ENCODE results near the gene CMTM4. TPM values are rescaled to one million over a fixed set of nuclear protein-coding genes. Genes with fewer than 3 reads are reported as not detected.

The CMTM4 gene
- total and polyA plus RNA-seq, 2 of the 8 experiments (the other 6 are each of a cell fraction or from before 2014, with no cell fraction given): 35.3 to 51.7 TPM

GRCh38 chr16:66634527-66635196 is 61.9 kb downstream of the CMTM4 start:
- H3K14ac ChIP-seq (ENCODE audit: insufficient read length): no peak overlapping the region
- no peak overlapping the region for H3K4ac ChIP-seq (replicated peaks; ENCODE audit: insufficient read length, low read depth, low read length)
- H2BK20ac ChIP-seq (ENCODE audit: low read length): no peak overlapping the region
- no peak overlapping the region for H3K56ac ChIP-seq (replicated peaks; ENCODE audit: insufficient read length, low read depth, low read length)
- H4K20me1 ChIP-seq (replicated peaks in 1 of 2; ENCODE audit: control insufficient read depth in 1 of 2, insufficient read depth in 2 of 2, low read length in 2 of 2): no peaks in the 10 kb centered on the region
- no peak overlapping the region for H4K91ac ChIP-seq (replicated peaks; ENCODE audit: insufficient read length, low read length)
- no peaks in the 10 kb centered on the region for H3K79me2 ChIP-seq (ENCODE audit: control insufficient read depth in 1 of 2, insufficient read depth in 2 of 2, low read length in 2 of 2)
- no peak for DNase-seq (ENCODE audit: low read depth in 1 of 2, low spot score in 2 of 2)
- H3K36me3 ChIP-seq (ENCODE audit: control insufficient read depth in 2 of 4, insufficient read depth in 4 of 4, low read length in 3 of 4): peaks cover 0 to 12% (median 0%) of the 10 kb centered on the region in 4 experiments; a peak in 1 of 8 replicates
- no peak overlapping the region for H3K18ac ChIP-seq (ENCODE audit: extremely low read depth, low read length)
- no peak overlapping the region for H3K27ac ChIP-seq (ENCODE audit: low read depth, low read length)
- no peak overlapping the region for H2BK120ac ChIP-seq (replicated peaks; ENCODE audit: low read depth, low read length)
- peaks cover 0 to 5% of the 10 kb centered on the region in 2 experiments; a peak in 1 of 4 replicates for H3K9me3 ChIP-seq (ENCODE audit: insufficient read depth in 2 of 2, low read depth in 1 of 2, low read length in 1 of 2)
- ChIA-PET POLR2A (ENCODE audit: partially characterized antibody) (no interaction called here), CTCF (ENCODE audit: partially characterized antibody) (interaction anchor here (1.0 to 4.4 kb wide), 6 partner anchors 13 to 26 kb away, joined by 4 to 18 read pairs (median 6); no protein-coding TSS in a partner anchor)
- no peak overlapping the region for H2BK15ac ChIP-seq (ENCODE audit: low read length)
- H2BK5ac ChIP-seq (ENCODE audit: low read depth, low read length): no peak overlapping the region
- no peak for FAIRE-seq
- H3K79me1 ChIP-seq (ENCODE audit: low read depth, low read length): no peaks in the 10 kb centered on the region
- H3K9ac ChIP-seq (replicated peaks in 1 of 4; ENCODE audit: extremely low read depth in 1 of 4, low read depth in 3 of 4, low read length in 3 of 4): no peak overlapping the region
- no peaks in the 10 kb centered on the region for H3K23me2 ChIP-seq (ENCODE audit: low read depth, low read length)
- no peaks in the 10 kb centered on the region for H3K27me3 ChIP-seq (replicated peaks in 1 of 4; ENCODE audit: control insufficient read depth in 3 of 4, extremely low read depth in 1 of 4, insufficient read depth in 3 of 4, low read length in 3 of 4)
- no peak overlapping the region for H2AFZ ChIP-seq (ENCODE audit: low read length)
- H2BK12ac ChIP-seq (ENCODE audit: low read depth, low read length): no peak overlapping the region
- H2AK5ac ChIP-seq (ENCODE audit: low read depth, low read length): no peak overlapping the region
- no peak overlapping the region for H4K8ac ChIP-seq (ENCODE audit: extremely low read depth, insufficient read depth, low read length)
- WGBS, 2 experiments (ENCODE audit: extremely low coverage in 1 of 2, insufficient coverage in 1 of 2, insufficient read length in 1 of 2, insufficient replicate concordance in 2 of 2, low coverage in 1 of 2, low lambda C conversion rate in 2 of 2, missing lambda C conversion rate in 1 of 2): 94% methylated on average over 4 of the region's 4 CpGs; no CpG with 5 or more reads in 1 of the 2 experiments
- H3K4me2 ChIP-seq (ENCODE audit: insufficient read depth in 1 of 2, low read depth in 2 of 2, low read length in 2 of 2): no peak overlapping the region
- no peak overlapping the region for H3K4me3 ChIP-seq (ENCODE audit: extremely low read depth in 1 of 4, insufficient read depth in 2 of 4, low read depth in 3 of 4, low read length in 4 of 4)
- H3K23ac ChIP-seq (ENCODE audit: insufficient read length): no peak overlapping the region
- no peak overlapping the region for H4K5ac ChIP-seq (ENCODE audit: insufficient read length, low read depth, low read length)
- H3K4me1 ChIP-seq (replicated peaks in 1 of 4; ENCODE audit: control insufficient read depth in 3 of 4, insufficient read depth in 4 of 4, low read length in 3 of 4): peaks cover 0 to 3% (median under 1%) of the 10 kb centered on the region in 4 experiments; a peak in 3 of 7 replicates
- TF ChIP-seq CREB1 (IDR thresholded peaks at IDR 0.05) (no peak), BCL11A (IDR thresholded peaks at IDR 0.05; ENCODE audit: low read depth in 2 of 2, low read length in 2 of 2) (no peak), SP4 (IDR thresholded peaks at IDR 0.05; ENCODE audit: low read length) (no peak), SUZ12 (IDR thresholded peaks at IDR 0.05; ENCODE audit: low read length) (no peak), TAF7 (optimal IDR thresholded peaks at IDR 0.05; ENCODE audit: borderline replicate concordance, low read depth, low read length) (no peak), ATF2 (IDR thresholded peaks at IDR 0.05; ENCODE audit: low read length) (no peak), RNF2 (IDR thresholded peaks at IDR 0.05; ENCODE audit: borderline replicate concordance, low read depth, low read length, missing control alignments, poor library complexity, severe bottlenecking) (no peak), POLR2A (IDR thresholded peaks at IDR 0.05; ENCODE audit: control extremely low read depth in 1 of 2, low read depth in 2 of 2, low read length in 2 of 2) (no peak), KDM5A (IDR thresholded peaks at IDR 0.05; ENCODE audit: low read length) (no peak), CTBP2 (IDR thresholded peaks at IDR 0.05; ENCODE audit: borderline replicate concordance, insufficient read depth, insufficient read length, low read length) (no peak), KDM1A (IDR thresholded peaks at IDR 0.05; ENCODE audit: borderline replicate concordance, low read length) (no peak)

All from H1 (cell line).